ENCODE measurements around the gene RPP30.

The RPP30 gene

DNA sequence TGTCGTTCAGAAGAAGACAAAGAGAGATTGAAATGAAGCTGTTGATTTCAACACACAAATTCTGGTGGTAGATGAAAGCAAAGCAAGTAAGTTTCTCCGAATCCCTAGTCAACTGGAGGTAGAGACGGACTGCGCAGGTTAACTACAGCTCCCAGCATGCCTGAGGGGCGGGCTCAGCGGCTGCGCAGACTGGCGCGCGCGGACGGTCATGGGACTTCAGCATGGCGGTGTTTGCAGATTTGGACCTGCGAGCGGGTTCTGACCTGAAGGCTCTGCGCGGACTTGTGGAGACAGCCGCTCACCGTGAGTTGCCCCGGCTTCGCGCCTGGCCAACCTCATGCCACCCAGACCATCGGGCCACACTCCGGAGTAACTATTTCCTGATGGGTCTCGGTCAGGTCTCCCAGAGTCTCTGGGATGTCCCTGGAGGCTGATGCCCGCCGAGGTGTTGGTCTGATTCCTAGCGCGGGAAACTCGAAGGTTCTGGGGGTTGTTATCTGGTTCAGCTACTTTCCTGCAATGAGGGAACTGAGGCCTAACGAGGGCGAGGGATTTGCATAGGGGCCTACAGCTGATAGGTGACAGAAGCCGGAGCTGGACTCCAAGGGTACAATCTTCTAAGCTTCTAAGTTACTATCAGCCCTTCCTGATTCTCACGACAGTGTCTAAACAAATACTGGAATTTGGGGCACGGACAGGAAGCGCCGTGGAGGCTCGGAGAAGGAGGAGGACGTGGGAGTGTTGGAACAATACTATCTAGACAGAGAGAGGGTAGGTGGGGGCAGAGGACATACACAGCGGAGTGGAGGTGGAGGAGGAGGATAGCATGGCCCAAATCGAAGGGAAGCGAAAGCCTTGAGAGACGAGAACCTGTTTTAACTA is at the start of gene RPP30:
TSS of gene RPP30 (plus strand) at position 209 of the 882 bp plus-strand sequence. CDS start at position 222, 13 bp downstream.
- DNase-seq (ENCODE audit: low read depth in 2 of 2), result no peak

DNA sequence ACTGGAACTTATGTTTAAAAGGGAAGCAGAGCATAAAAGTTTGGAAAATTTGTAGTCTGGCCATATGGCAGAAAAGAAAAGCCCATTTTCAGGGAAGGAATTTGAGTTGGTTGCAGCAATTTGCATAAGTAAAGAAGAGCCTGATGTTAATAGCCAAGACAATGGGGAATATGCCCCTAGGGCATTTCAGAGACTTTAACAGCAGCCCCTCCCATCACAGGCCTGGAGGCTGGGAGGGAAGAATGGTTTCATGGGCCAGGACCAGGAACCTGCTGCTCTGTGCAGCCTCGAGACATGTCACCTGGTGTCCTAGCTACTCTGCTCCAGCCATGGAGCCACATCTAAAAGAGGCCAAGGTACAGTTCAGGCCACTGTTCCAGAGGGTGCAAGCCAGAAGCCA is 49.3 kb upstream of the RPP30 start:
- no peak for DNase-seq (ENCODE audit: low read depth in 2 of 2)

DNA sequence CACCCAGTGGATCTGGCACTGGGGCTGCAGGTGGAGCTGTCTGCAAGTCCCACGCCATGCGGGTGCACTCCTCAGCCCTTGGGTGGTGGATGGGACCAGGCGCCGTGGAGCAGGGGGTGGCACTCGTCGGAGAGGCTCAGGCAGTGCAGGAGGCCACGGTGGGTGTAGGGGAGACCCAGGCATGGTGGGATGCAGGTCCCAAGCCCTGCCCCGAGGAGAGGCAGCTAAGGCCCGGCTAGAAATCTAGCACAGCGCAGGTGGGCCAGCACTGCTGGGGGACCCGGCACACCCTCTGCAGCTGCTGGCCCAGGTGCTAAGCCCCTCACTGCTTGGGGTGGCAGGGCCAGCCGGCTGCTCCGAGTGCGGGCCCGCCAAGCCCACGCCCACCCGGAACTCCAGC is 39.7 kb upstream of the RPP30 start:
- DNase-seq (ENCODE audit: low read depth in 2 of 2), result no peak

DNA sequence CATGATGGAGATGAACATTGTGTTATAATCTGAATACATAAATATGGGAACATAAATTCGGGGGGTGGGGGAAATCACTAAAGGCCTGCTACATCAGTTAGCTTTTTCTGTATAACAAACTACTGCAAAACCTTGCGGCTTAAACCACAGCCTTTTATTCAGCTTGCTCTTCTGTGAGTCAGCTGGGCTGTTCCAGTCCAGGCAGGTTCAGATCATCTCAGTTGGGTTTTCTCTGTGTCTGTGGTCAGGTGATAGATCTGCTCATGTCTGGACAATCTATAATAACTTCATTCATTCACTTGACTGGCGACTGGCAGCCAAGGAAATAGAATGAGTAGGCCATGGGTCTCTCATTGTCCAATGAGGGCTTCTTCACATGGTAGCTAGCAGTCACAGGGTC is 37.4 kb upstream of the RPP30 start:
- no peak for DNase-seq (ENCODE audit: low read depth in 2 of 2)

DNA sequence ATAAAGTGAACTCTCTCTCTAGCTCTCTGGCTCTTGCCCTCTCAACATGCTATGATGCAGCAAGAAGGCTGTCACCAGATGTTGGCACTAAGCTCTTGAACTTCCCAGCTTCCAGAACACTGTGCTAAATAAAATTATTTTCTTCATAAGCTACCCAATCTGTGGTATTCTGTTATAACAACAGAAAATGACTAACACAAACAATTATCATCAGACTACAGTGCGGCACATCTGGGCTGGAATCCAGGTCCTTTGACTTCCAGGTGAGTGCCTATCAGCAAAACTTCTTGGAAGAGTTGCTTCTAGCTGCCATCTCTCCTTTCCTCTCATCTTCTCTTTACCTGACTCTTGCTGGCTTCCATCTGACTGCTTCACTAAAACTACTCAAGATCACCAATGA is 34.3 kb upstream of the RPP30 start:
- no peak for DNase-seq (ENCODE audit: low read depth in 2 of 2)

DNA sequence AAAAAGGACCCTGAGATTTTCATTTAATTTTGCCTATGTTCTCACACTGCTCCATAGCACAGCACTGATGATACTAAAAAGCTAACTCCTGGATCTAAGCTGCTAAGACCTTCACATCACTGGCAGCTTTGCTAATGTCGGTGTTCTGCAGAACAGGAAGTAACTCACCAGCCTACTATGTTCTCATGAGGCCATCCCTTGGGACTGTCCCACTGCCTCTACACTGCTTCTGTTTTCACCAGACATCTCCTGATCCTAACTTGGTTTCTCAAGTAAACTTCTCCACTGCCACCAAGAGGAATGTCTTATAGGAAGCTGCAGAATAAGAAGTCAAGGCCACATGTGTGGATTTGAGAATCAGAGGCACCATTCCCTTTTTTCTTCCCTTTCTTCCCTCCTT is 29.0 kb upstream of the RPP30 start:
- DNase-seq (ENCODE audit: low read depth in 2 of 2), result no peak

DNA sequence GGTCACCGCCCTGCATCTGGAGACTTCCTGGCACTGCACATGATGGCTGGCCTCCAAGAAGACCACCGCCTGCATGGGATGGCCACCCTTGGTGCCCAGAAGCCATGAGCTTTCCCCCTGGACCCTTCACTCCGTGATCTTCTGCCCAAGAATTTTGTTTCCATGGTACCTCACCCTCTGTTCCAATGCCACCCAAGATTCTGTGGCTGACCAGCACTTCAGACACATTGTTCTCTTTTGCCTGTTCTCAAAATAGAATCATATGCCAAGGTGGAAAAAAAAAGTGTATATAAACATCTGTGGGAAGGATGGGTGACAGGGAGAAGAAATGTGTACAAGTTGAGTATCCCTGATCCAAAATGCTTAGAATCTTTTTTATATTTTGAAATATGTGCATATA is 26.0 kb upstream of the RPP30 start:
- no peak for DNase-seq (ENCODE audit: low read depth in 2 of 2)

DNA sequence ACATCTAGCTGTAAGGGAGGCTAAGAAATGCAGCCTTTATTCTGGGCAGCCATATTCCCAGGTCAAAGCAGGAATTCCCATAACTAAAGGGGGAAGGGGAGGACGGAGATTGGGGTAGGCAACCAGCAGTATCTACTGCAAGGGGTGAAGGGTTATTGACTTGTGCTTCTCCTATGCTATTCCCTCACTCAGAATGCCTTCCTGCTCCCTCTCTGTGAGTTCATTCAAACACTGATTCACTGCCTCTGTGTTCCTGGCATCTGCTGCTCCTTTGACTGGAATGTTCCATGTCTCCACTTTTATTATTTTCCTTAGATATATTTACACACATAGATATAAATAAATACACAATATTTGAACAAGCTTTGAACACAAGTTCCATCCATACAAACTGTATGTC is 25.0 kb upstream of the RPP30 start:
- no peak for DNase-seq (ENCODE audit: low read depth in 2 of 2)

DNA sequence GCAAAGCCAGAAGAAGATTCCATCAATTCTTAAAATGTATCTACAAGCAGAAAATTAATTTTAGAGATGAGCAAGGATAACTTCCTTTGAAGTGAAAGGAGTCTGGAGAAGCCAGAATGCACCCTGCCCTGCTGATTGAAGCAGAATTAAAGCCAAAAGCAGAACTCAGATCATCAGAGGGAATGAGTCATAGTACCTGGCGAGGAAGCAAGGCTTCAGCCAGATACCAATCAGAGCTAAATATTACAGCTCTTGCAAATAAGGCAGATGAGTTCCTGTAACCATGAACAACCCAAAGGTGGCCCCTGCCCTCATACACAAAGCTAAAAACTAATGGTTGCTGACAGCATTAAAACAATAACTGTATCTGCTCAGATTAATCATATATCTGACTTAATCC is 24.3 kb upstream of the RPP30 start:
- no peak for DNase-seq (ENCODE audit: low read depth in 2 of 2)

DNA sequence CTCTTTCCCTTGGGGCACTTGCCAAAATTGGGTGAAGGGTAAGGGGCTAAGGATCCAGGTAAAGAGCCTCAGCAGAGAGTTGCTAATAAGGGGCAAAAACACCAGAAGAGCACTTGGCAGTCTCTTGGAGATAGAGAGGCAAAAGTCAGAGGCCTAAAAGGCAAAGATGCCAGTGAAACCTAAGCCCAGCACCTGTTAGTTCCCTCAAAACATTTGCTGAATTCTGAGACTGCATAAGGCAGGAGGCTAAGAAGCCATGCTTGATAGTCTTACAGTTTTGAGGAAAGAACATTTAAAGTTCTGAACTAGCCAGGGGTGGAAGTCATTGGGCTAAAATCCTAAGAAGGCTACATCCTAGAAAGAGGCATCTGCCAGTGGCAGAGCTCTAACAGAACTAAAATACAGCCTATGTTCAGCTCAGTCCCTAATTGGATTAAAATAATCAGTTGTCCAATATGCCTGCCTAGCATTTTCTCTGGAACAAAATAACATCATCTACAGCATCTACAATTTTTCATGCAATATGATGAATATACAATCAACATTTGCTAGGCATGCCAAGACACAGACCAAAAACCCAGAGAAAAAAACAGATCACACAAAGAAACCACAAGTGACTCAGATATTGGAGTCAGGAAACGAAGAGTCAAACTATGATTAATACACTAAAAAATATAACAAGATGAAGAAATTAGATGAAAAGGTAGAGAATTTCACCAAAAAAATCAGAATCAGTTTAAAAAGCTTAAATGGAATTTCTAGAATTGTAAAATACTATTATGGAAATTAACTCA is 21.6 kb upstream of the RPP30 start:
- DNase-seq (ENCODE audit: low read depth in 2 of 2), result no peak

DNA sequence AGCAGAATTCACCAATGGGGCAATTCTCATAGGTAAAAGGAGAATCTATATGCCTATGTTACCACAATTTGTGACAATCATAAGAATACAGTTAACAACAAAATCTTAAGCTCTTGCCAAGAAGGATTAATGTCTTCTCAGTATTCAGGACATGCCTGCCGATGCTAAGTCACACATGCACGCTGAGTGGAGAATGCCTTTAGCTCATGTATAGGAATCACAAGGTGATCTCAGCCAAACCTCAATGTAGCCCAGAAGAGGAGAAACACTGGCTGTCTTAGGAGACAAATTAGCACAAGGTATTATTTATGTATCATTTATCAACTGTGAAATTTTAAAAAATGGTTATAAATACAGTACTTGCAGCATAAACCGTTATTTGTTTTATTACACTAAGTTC is 16.6 kb upstream of the RPP30 start:
- DNase-seq (ENCODE audit: low read depth in 2 of 2), result no peak

DNA sequence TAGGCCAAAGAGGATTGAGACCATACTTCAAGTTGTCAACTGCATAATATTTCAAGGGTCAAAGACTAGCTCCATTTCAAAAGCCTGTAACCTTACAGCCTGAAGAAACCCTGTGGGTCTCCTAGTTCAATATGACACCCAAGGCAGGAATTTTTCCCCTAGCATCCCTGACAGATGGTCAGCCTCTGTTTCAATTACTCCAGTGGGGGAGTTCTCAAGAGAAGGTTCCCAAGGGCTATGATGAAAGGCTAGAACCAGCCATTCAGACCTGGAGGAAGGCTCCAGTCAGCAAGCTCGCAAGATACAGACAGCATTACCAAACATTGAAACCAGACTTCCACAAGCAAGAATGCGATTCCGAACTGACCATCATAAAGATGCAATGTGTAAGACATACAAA is 15.5 kb upstream of the RPP30 start:
- DNase-seq (ENCODE audit: low read depth in 2 of 2), result no peak

DNA sequence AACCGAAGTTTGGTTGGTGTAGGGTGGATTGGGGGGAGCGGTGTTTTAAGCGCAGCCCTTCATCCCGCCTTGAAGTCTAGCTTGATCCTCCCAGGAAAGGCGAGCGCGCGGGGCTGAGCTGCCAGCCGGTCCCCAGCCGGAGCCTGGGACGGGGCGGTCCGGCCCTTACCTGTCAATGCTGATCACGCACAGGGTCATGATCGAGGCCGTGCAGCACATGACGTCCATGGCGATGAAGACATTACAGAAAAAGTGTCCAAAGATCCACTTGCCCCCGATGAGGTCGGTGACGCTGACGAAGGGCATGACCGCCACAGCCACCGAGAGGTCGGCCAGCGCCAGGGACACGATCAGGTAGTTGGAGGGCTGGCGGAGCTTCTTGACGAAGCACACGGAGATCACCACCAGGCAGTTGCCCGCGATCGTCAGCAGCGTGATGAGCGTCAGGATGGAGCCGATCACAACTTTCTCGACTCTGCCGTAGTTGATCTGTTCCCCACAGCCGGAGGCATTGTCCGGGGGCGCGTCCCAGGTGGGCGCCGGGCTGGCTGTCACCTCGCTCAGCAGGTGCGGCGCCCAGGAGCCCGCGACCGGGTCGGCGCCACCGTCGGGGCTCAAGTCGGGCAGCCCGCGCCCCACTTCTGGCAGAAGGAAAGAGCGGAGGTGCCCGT is 14.7 kb upstream of the RPP30 start:
- no peak for DNase-seq (ENCODE audit: low read depth in 2 of 2)

DNA sequence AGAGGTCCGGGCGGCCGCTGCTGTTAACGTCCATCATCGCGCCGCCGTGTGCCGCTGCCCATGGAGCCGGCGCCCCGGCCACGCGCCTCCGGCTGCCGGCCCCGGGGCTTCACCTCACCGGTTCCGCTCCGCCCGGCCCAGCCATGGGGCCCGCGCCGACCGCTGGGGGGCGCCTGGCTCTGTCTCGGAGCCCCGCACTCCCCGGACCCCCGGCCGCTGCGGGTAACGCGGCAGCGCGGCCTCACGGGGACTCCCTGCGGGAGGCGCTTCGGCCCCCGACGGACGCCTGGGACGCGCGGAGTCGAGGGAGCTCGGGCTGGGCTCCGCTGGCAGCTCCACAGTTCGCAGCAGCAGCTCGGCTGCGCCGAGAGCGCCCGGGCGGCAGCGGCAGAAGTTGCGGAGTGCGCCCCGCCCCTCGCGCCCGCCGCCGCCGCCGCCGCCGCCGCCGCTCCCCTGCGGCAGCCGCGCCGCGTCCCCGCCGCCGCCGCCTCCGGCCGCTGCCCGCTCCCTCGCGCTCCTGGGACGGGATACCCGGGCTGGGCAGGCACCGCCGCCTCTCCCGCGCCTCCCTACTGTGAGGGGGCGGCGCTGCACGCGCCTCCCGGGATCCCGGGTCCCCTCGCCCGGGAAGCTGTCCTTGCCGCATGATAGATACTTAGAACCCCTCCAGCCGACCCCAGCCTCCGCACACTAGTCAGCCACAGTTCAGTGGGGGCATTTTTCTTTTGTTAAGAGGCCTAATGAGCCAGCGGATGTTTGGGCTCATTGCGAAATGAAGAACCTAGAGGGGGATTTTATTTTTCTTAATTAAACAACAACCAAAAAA is 13.9 kb upstream of the RPP30 start, which contains the start of gene HTR7:
TSS of gene HTR7 (minus strand) at position 405 of the 826 bp plus-strand sequence. CDS start at position 37, 368 bp downstream.
- DNase-seq (ENCODE audit: low read depth in 2 of 2), result no peak

DNA sequence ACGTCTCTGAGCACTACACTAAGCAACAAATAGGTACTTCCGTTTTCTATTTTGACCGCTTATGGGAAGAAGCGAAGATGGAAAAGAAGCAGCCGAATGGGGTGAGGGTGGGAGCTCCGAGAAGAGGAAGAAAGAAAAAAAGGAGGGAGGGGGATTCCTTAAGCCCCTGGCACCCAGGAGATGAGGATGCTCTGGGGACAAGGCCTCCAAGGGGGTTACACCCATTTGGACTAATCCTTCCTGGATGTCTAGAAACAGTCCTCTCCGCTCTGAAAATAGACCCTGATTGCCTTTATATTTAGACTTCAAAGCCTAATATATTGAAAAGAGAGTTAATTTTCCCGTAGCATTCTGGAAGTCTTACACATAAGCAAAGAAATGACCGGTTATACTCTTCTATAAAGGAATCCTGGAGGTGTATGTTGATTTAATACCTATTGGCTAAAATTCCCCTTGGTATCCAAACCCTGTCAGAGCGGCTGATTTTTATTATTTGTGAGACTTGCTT is 13.3 kb upstream of the RPP30 start:
- no peak for DNase-seq (ENCODE audit: low read depth in 2 of 2)

DNA sequence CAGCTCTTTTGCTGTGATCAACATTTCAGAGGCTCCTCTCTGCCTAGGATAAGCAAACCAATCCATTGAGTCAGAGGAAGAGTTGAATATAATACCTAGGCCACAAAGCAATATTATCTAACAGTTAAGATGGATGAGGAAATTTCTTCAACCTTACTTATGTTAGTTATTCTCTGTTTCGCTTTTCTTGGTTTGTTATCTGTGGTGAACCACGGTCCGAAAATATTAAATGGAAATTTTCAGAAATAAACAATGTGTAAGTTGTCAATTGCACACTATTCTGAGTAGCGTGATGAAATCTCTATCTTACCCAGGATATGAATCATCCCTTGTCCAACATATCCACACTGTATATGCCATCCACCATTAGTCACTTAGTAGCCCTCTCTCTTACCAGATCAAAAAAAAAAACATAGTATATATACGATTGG is 12.4 kb upstream of the RPP30 start:
- DNase-seq (ENCODE audit: low read depth in 2 of 2), result peak in 1 of 2 experiments; percentile 32

DNA sequence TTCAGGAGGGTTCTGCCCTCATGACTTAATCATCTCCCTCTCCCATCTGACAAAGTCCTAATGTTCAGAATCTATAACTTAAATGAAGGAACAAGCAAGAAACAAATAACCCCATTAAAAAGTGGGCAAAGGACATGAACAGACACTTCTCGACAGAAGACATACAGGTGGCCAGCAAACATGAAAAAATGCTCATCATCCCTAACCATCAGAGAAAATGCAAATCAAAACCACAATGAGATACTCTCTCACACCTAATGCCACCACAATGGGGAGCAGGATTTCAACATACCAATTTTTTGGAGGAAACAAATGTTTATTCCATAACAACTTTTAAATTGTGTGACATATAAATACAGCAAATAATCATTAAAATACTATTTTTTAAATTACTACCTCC is 11.0 kb upstream of the RPP30 start:
- no peak for DNase-seq (ENCODE audit: low read depth in 2 of 2)

DNA sequence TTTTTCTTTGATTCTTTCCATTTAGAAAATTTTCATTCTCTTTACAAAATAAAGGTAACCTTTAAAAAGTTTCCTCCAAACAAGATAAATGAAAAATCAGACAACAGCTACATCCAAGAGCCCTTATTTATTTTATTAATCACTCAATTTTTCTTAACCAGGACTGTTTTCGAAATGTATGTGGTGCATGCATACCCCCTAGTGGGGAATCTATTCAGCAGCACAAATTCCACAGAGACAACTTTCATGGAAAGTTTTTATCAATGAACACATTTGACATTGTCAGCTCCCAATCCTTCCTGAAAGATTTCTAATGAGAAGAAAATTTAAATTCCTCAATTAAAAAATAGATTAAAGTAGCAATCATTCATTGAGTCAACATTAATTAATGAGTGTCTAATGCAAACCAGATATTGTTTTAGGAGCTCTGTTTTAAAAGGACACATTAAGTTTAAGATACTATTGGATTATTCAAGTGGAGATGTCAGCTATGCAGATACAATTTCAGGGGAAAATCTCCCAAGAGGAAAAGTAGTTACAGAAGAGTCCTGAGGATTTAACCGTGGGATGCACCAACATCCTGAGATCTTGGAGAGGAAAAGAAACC is 8.8 kb upstream of the RPP30 start:
- no peak for DNase-seq (ENCODE audit: low read depth in 2 of 2)

DNA sequence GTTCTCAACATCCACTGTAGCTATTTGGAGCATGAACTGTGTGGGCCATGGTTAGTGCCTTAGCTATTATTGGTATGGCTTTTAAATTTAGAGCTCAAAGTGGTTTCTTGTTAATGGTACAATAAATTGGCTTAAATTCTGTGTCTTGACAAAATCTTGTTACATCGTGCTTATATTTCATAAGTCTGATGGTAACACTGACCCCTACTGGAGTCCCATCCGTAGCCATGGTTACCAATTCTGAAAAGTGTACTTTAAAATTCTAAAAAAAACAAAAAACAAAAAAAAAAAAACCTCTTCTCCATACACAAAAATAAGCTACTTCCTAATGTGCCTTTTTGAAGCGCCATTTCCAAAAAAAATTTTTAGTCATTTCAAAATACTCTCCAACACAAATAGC is 6.4 kb upstream of the RPP30 start:
- no peak for DNase-seq (ENCODE audit: low read depth in 2 of 2)

DNA sequence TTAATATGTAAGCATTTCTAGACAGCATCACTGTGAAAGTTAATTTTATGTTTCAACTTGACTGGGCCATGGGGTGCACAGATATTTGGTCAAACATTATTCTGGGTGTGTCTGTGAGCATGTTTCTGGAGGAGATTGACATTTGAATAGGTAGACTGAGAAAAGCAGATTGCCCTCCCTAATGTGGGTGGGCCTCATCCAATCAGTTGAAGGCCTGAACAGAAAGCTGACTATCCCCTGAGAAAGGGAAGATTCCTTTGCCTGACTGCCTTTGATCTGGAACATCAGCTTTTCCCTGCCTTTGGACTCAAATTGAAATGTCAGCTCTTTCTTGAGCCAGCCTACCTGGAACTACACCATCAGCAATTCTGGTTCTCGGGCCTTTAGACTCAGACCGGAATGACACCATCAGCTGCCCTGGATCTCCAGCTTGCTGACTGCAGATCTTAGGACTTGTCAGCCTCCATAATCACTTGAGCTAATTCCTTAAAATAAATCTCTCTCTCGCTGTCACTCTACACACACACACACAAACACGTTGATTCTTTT is 5.7 kb upstream of the RPP30 start:
- no peak for DNase-seq (ENCODE audit: low read depth in 2 of 2)

Data from fibroblast of skin of left quadriceps (primary cell).